ENCODE results near the gene GAREM1. TPM values are rescaled to one million over a fixed set of nuclear protein-coding genes. Genes with fewer than 3 reads are reported as not detected.

Gene GAREM1
- total and polyA plus RNA-seq, 7 donors, result 2.3 to 10.3 (median 7.2) TPM

DNA sequence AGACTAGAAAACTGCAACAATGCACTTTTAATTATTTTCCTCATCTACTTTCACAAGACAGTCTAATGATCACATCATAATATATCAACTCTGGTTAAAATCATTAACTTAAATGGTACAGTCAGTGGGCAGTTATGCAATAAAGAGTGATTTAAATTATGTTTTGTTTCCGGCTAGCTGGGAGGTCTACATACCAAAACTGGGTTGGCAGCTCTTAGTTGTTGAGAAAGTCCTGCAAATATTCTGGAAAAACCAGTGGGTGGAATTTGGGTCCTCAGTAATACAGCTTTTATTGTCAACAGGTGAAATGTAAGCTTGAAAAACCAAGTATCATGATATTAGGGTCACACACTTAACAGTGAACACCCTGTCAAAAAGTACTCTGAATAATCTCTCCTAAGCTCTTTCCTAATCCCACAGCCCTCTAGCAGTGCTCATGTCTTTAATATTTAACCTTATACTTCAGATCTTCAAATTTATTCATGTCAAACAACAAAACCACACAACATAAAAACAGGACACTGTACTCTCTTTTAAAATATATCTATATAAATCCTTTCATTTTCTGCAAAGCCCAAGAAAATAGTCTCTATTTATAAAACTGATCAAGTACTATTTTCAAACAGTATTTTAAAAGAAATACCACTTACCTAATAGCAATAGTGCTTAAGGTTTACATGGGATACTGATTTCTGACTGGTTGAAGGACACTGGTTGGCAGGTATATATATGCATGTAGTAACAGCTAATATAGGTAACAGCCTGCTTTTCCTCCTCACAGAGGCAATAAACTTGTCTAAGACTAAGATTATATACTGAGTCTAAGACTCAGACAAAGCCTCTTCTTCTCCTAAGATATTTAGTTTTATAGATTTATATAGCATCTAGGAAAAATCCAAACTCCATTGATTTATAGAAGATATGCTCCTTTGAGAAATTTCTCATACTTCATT is 103.8 kb downstream of the GAREM1 start:
- no peaks in the 10 kb centered on the region for H3K4me1 ChIP-seq
- no peaks in the 10 kb centered on the region for H3K9me3 ChIP-seq
- H3K4me3 ChIP-seq, result no peak overlapping the region
- TF ChIP-seq, protein P1, sequence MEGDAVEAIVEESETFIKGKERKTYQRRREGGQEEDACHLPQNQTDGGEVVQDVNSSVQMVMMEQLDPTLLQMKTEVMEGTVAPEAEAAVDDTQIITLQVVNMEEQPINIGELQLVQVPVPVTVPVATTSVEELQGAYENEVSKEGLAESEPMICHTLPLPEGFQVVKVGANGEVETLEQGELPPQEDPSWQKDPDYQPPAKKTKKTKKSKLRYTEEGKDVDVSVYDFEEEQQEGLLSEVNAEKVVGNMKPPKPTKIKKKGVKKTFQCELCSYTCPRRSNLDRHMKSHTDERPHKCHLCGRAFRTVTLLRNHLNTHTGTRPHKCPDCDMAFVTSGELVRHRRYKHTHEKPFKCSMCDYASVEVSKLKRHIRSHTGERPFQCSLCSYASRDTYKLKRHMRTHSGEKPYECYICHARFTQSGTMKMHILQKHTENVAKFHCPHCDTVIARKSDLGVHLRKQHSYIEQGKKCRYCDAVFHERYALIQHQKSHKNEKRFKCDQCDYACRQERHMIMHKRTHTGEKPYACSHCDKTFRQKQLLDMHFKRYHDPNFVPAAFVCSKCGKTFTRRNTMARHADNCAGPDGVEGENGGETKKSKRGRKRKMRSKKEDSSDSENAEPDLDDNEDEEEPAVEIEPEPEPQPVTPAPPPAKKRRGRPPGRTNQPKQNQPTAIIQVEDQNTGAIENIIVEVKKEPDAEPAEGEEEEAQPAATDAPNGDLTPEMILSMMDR (IDR thresholded peaks at IDR 0.05), result no peak
- no peak overlapping the region for H3K27ac ChIP-seq
- intact Hi-C loops (cut with DNase I), result loop anchor here in 1 of 2 donors (2.0 kb wide), 1 partner anchor 34 kb away; no protein-coding TSS in a partner anchor
- H3K36me3 ChIP-seq (ENCODE audit: insufficient read depth in 1 of 2, low read depth in 1 of 2), result no peaks in the 10 kb centered on the region
- H3K27me3 ChIP-seq (ENCODE audit: insufficient read depth in 3 of 3, low read length in 2 of 3), result no peaks in the 10 kb centered on the region
- 43 to 89% (median 83%) methylated on average over 1 of the region's 1 CpG for WGBS, 3 donors
- DNase-seq (no peak), ATAC-seq (no peak)

DNA sequence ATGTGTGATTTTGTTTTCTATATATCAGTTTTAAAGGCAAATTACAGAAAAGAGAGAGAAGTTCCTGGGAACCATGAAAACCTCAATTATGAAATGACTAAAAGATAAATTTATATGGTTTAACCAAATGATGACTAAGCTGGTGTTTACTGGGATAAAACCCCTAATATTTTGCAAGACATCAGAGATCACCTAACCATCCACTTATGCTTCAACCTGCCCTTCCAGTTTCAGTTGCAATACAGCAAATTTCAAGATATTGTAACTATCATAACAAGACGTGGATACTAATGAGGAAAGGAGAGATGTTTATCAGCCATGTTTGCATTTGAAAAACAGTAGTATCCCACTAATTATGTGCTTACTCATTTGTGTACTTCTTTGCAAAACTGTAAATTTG is 108.2 kb downstream of the GAREM1 start:
- TF ChIP-seq, protein P1 (IDR thresholded peaks at IDR 0.05), result no peak
- Histone ChIP-seq H3K36me3 (ENCODE audit: insufficient read depth in 1 of 2, low read depth in 1 of 2) (no peaks in the 10 kb centered on the region), H3K27ac (no peak overlapping the region), H3K4me3 (no peak overlapping the region), H3K27me3 (ENCODE audit: insufficient read depth in 3 of 3, low read length in 2 of 3) (no peaks in the 10 kb centered on the region), H3K9me3 (no peaks in the 10 kb centered on the region), H3K4me1 (no peaks in the 10 kb centered on the region)
- ATAC-seq (no peak), DNase-seq (no peak)
- intact Hi-C loops (cut with DNase I), result no loop called here
- WGBS, 3 donors, result 90 to 94% (median 92%) methylated on average over 1 of the region's 1 CpG

DNA sequence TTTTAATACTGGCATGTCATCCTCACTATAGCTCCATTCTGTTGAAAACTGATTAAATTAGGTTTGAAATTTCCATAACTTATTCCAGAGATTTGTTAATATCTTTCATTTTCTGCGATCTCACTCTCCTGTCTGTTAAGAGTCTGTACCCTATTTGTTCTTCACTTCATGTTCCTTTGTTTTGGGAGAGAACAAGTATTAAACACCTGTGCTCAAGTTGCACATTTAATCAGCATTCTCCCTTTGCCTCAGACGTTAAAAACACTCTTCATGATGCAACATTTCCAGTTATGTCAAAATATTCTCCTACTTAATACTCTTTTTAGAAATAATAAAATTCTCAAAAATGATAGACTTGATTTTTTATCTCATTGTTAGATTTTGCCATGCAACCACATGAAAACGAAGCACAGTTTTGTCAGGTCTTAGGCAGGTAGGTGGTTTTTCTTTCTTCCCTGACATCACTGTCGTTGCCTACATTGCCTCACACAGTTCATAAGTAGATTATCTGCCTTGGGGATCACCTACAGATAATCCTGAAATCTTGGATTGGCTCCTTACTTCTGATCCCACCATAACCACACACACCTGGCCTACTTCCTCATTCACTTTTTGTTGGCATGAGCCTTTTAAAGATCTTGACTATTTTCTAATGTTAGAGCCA is 109.9 kb downstream of the GAREM1 start:
- DNase-seq (no peak), ATAC-seq (no peak)
- 75 to 83% (median 82%) methylated on average over 4 of the region's 4 CpGs for WGBS, 3 donors
- H3K9me3 ChIP-seq, result no peaks in the 10 kb centered on the region
- intact Hi-C loops (cut with DNase I), result no loop called here
- no peaks in the 10 kb centered on the region for H3K4me1 ChIP-seq
- no peaks in the 10 kb centered on the region for H3K27me3 ChIP-seq (ENCODE audit: insufficient read depth in 3 of 3, low read length in 2 of 3)
- H3K27ac ChIP-seq, result no peak overlapping the region
- no peaks in the 10 kb centered on the region for H3K36me3 ChIP-seq (ENCODE audit: insufficient read depth in 1 of 2, low read depth in 1 of 2)
- TF ChIP-seq, protein P1 (IDR thresholded peaks at IDR 0.05), result no peak
- no peak overlapping the region for H3K4me3 ChIP-seq

DNA sequence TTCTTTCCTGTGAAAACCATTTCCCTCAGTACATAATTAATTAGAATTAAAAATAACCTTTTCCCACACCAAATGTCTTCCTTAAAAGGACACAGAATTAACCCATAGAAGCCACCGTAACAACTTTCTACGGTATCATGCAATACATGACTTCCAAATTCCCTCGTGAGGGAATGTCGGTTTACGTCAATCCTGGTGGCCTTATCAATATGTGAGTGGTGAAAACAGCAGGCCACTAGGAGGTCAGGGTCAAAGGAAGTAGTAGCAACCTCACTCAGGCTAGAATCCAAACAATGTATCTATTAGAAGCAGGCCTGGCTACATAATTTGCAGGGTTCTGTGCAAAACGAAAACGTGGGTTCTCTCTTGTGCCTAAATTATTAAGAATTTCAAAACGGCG is 112.2 kb downstream of the GAREM1 start:
- H3K27ac ChIP-seq, result no peak overlapping the region
- ATAC-seq, result no peak
- no peaks in the 10 kb centered on the region for H3K9me3 ChIP-seq
- H3K4me1 ChIP-seq, result no peaks in the 10 kb centered on the region
- no peak for DNase-seq
- TF ChIP-seq, protein P1 (IDR thresholded peaks at IDR 0.05), result no peak
- intact Hi-C loops (cut with DNase I), result no loop called here
- no peaks in the 10 kb centered on the region for H3K36me3 ChIP-seq (ENCODE audit: insufficient read depth in 1 of 2, low read depth in 1 of 2)
- H3K27me3 ChIP-seq (ENCODE audit: insufficient read depth in 3 of 3, low read length in 2 of 3), result no peaks in the 10 kb centered on the region
- H3K4me3 ChIP-seq, result no peak overlapping the region
- 81 to 93% (median 92%) methylated on average over 9 of the region's 9 CpGs for WGBS, 3 donors

Measured in psoas muscle (tissue), 8 donors.